ENCODE data around the gene ANKRD61. TPM values are rescaled to one million over a fixed set of nuclear protein-coding genes. Genes with fewer than 3 reads are reported as not detected.

ANKRD61 gene
- total RNA-seq, 4 donors from 2014 or later: 0.44 to 1.3 TPM; not detected in 2

DNA sequence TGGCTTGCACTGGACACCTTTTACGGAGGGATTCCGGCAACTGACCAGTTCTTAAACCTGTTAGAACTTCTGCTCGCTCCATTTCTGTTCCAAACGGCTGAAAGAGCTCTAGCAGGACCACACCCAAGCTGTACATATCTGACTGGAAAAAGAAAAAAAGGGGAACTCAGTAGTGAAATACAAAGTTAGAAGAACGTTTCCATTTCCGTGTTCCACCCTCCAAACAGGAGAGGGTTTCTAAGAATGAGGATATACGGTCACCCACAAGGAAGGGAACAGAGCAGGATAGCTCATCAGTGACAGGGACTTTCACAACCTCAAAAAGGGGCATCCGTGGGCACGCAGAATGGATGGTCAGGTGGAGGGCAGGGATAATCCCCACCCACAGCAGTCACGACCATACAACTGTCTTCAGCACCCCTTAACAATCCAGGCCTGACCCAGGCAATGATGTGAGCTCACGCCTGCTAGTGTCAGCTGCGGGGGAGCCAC is 4.3 kb upstream of the ANKRD61 start:
- TF ChIP-seq, protein P1, sequence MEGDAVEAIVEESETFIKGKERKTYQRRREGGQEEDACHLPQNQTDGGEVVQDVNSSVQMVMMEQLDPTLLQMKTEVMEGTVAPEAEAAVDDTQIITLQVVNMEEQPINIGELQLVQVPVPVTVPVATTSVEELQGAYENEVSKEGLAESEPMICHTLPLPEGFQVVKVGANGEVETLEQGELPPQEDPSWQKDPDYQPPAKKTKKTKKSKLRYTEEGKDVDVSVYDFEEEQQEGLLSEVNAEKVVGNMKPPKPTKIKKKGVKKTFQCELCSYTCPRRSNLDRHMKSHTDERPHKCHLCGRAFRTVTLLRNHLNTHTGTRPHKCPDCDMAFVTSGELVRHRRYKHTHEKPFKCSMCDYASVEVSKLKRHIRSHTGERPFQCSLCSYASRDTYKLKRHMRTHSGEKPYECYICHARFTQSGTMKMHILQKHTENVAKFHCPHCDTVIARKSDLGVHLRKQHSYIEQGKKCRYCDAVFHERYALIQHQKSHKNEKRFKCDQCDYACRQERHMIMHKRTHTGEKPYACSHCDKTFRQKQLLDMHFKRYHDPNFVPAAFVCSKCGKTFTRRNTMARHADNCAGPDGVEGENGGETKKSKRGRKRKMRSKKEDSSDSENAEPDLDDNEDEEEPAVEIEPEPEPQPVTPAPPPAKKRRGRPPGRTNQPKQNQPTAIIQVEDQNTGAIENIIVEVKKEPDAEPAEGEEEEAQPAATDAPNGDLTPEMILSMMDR (IDR thresholded peaks at IDR 0.05; ENCODE audit: low read depth): no peak

DNA sequence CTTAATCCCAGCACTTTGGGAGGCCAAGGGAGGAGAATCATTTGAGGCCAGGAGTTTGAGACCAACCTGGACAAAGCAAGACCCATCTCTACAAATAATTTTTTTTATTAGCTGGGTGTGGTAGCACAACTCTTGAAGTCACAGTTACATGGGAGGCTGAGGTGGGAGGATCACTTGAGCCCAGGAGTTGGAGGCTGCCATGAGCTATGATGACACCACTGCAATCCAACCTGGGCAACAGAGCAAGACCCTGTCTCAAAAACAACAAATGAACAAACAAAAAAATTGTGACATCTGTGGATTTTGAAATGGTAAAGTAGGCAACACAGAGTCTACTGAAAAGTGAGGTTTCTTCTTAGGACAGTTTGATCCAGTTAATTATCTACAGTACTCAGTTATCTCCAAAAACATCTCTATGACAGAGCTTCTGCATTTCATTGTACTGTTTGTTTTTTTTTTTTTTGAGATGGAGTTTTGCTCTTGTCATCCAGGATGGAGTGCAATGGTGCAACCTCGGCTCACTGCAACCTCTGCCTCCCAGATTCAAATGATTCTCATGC is 3.3 kb upstream of the ANKRD61 start:
- TF ChIP-seq, protein P1 (IDR thresholded peaks at IDR 0.05; ENCODE audit: low read depth): no peak

- TF ChIP-seq, protein P1 (IDR thresholded peaks at IDR 0.05; ENCODE audit: low read depth): no peak
Observed at GRCh38 chr7:6028563-6028962, 2.6 kb upstream of the ANKRD61 start.

GRCh38 chr7:6031567-6031966 is 391 bp downstream of the ANKRD61 start:
- TF ChIP-seq, protein P1 (IDR thresholded peaks at IDR 0.05; ENCODE audit: low read depth): no peak

DNA sequence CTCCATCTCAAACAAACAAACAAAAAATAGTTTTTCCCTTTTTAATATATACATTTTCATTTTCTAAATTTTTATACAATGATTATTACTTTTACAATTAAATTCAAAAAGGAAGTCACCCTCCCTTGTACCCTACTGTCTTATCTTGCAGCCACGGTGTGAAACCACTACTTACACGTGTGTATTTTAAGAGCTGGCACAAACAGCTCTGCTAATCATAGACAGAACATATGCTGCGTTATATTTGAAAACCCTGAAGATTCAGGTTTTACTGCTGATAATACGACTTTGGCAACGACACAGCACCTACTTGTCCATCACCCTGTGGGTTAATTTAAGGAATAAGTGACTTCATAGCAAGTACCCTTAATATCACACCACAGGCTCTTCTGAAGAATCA is 991 bp downstream of the ANKRD61 start:
- TF ChIP-seq, protein P1 (IDR thresholded peaks at IDR 0.05; ENCODE audit: low read depth): no peak

GRCh38 chr7:6032641-6033040 is 1.5 kb downstream of the ANKRD61 start:
- TF ChIP-seq, protein P1 (IDR thresholded peaks at IDR 0.05; ENCODE audit: low read depth): no peak

DNA sequence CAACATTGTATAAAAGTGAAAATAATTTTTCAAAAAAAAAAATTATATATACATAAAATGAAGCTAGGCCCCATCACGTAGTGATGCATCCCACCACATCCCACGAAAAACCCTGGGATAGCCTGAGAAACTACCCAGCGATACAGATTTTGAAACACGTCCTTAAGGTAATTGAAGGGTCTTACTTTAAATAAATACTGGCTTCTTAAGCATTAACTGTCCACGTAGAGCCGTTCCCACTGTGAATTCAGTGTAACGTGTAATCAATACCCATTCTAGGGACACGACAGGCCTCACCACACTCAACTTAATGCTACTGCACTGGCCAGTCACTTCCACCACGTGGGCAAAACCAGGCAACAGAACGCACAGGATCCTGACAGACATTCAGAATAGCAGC is 4.0 kb downstream of the ANKRD61 start:
- TF ChIP-seq, protein P1 (IDR thresholded peaks at IDR 0.05; ENCODE audit: low read depth): no peak

Measured in subcutaneous adipose tissue (tissue), 4 donors.